Measurements from ENCODE around the gene PHLPP1. TPM values are rescaled to one million over a fixed set of nuclear protein-coding genes. Genes with fewer than 3 reads are reported as not detected.

PHLPP1 gene
- total RNA-seq, 2 donors from 2014 or later, result 8.1 to 11.6 TPM

GRCh38 chr18:62925031-62925688, 209.8 kb downstream of the PHLPP1 start:
- TF ChIP-seq CTCF (IDR thresholded peaks at IDR 0.05), result no peak
- peaks cover 0 to under 1% of the 10 kb centered on the region in 2 donors for H3K4me1 ChIP-seq (ENCODE audit: control insufficient read depth in 1 of 2, low read depth in 2 of 2)
- ATAC-seq (ENCODE audit: insufficient number of reproducible peaks, low FRiP score, low read depth) (no peak), DNase-seq (ENCODE audit: low spot score) (no peak)
- no peak overlapping the region for H3K27ac ChIP-seq
- no peaks in the 10 kb centered on the region for H3K9me3 ChIP-seq
- no peak overlapping the region for H3K4me3 ChIP-seq
- H3K36me3 ChIP-seq, result no peaks in the 10 kb centered on the region
- H3K27me3 ChIP-seq (replicated peaks; ENCODE audit: insufficient read depth), result no peaks in the 10 kb centered on the region

GRCh38 chr18:62928326-62928725, 213.0 kb downstream of the PHLPP1 start:
- ATAC-seq (ENCODE audit: insufficient number of reproducible peaks, low FRiP score, low read depth), result no peak
- Histone ChIP-seq H3K9me3 (no peaks in the 10 kb centered on the region), H3K4me3 (no peak overlapping the region), H3K27ac (no peak overlapping the region), H3K36me3 (no peaks in the 10 kb centered on the region), H3K4me1 (ENCODE audit: control insufficient read depth in 1 of 2, low read depth in 2 of 2) (no peaks in the 10 kb centered on the region), H3K27me3 (replicated peaks; ENCODE audit: insufficient read depth) (no peaks in the 10 kb centered on the region)
- TF ChIP-seq CTCF (IDR thresholded peaks at IDR 0.05), result no peak
- DNase-seq (ENCODE audit: low spot score), result no peak

DNA sequence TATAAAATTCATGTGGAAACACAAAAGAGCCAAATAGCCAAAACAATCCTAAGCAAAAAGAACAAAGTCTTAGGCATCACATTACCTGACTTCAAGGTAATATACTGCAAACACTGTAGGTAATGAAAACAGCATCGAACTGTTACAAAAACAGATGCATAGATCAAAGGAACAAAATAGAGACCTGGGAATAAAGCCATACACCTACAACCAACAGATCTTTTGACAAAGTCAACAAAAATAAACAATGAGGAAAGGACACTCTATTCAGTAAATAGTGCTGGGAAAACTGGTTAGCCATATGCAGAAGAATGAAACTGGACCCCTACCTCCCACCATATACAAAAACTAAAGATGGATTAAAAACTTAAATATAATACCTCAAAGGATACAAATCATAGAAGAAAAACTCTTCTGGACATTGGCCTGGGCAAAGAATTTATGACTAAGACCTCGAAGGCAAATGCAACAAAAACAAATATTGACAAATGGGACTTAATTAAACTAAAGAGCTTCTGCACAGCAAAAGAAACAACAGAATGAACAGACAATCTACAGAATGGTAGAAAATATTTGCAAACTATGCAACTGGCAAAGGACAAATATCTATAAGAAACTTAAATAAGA, 218.0 kb downstream of the PHLPP1 start:
- H3K4me1 ChIP-seq (ENCODE audit: control insufficient read depth in 1 of 2, low read depth in 2 of 2), result peaks cover 16 to 24% of the 10 kb centered on the region in 2 donors
- H3K27me3 ChIP-seq (replicated peaks; ENCODE audit: insufficient read depth), result no peaks in the 10 kb centered on the region
- ATAC-seq (ENCODE audit: insufficient number of reproducible peaks, low FRiP score, low read depth) (no peak), DNase-seq (ENCODE audit: low spot score) (no peak)
- TF ChIP-seq CTCF (IDR thresholded peaks at IDR 0.05), result no peak
- H3K36me3 ChIP-seq, result no peaks in the 10 kb centered on the region
- H3K27ac ChIP-seq, result no peak overlapping the region
- no peak overlapping the region for H3K4me3 ChIP-seq
- no peaks in the 10 kb centered on the region for H3K9me3 ChIP-seq

- H3K27me3 ChIP-seq (replicated peaks; ENCODE audit: insufficient read depth), result no peaks in the 10 kb centered on the region
- no peaks in the 10 kb centered on the region for H3K9me3 ChIP-seq
- H3K27ac ChIP-seq, result peak overlapping the region in 1 of 2 donors; percentile 79
- TF ChIP-seq CTCF (IDR thresholded peaks at IDR 0.05), result no peak
- peaks cover 28 to 39% of the 10 kb centered on the region in 2 donors for H3K4me1 ChIP-seq (ENCODE audit: control insufficient read depth in 1 of 2, low read depth in 2 of 2)
- DNase-seq (ENCODE audit: low spot score) (no peak), ATAC-seq (ENCODE audit: insufficient number of reproducible peaks, low FRiP score, low read depth) (no peak)
- H3K36me3 ChIP-seq, result no peaks in the 10 kb centered on the region
- no peak overlapping the region for H3K4me3 ChIP-seq
These were observed 220.7 kb downstream of the PHLPP1 start for GRCh38 chr18:62935994-62936393.

- H3K4me3 ChIP-seq, result no peak overlapping the region
- no peak for TF ChIP-seq CTCF (IDR thresholded peaks at IDR 0.05)
- no peaks in the 10 kb centered on the region for H3K9me3 ChIP-seq
- H3K4me1 ChIP-seq (ENCODE audit: control insufficient read depth in 1 of 2, low read depth in 2 of 2), result peaks cover 28 to 39% of the 10 kb centered on the region in 2 donors
- ATAC-seq (ENCODE audit: insufficient number of reproducible peaks, low FRiP score, low read depth) (no peak), DNase-seq (ENCODE audit: low spot score) (no peak)
- no peaks in the 10 kb centered on the region for H3K27me3 ChIP-seq (replicated peaks; ENCODE audit: insufficient read depth)
- H3K27ac ChIP-seq, result peak overlapping the region; percentile 60 to 79
- H3K36me3 ChIP-seq, result no peaks in the 10 kb centered on the region
These were observed 221.7 kb downstream of the PHLPP1 start for GRCh38 chr18:62937065-62937464.

All from thoracic aorta (tissue), 2 donors.